Choroid plexus epithelial cell (primary cell): ENCODE results near the gene GADD45A.

Experiments used
- DNase-seq: peaks from one replicate; pipeline ENCODE4 v3.0.0-alpha.2; 2010; ENCODE audit warnings: low read depth
- H3K4me3 ChIP-seq: 2 replicates; pipeline ENCODE4 v1.5.1; 2011; ENCODE audit warnings: low read depth, mild to moderate bottlenecking, control low read depth, low read length, moderate library complexity
- CTCF ChIP-seq: conservative IDR thresholded peaks from 2 replicates; pipeline ENCODE4 v1.5.1; 2011; ENCODE audit warnings: low read depth, mild to moderate bottlenecking, control low read depth, inconsistent platforms, low read length, moderate library complexity

Gene GADD45A

GRCh38 chr1:67687649-67688048 lies 2.6 kb downstream of the GADD45A start:
- TF ChIP-seq CTCF = no peak
- DNase-seq = peak; percentile 89
- peak overlapping the region; percentile 97 for H3K4me3 ChIP-seq

- no peak overlapping the region for H3K4me3 ChIP-seq
- no peak for TF ChIP-seq CTCF
- no peak for DNase-seq
Measured at GRCh38 chr1:67688526-67689219, 3.7 kb downstream of the GADD45A start.

- no peak for TF ChIP-seq CTCF
- DNase-seq = no peak
- H3K4me3 ChIP-seq = no peak overlapping the region
Measured at GRCh38 chr1:67689267-67690017, 4.4 kb downstream of the GADD45A start.

- no peak for TF ChIP-seq CTCF
- no peak for DNase-seq
- no peak overlapping the region for H3K4me3 ChIP-seq
Measured at GRCh38 chr1:67690018-67690363, 5.0 kb downstream of the GADD45A start.

GRCh38 chr1:67690411-67690810 lies 5.4 kb downstream of the GADD45A start:
- no peak for TF ChIP-seq CTCF
- no peak overlapping the region for H3K4me3 ChIP-seq
- DNase-seq = no peak

- TF ChIP-seq CTCF = no peak
- DNase-seq = no peak
- H3K4me3 ChIP-seq = no peak overlapping the region
Measured at GRCh38 chr1:67691712-67692111, 6.7 kb downstream of the GADD45A start.

- H3K4me3 ChIP-seq = no peak overlapping the region
- no peak for TF ChIP-seq CTCF
- DNase-seq = no peak
Measured at GRCh38 chr1:67695963-67696362, 11.0 kb downstream of the GADD45A start.
